ENCODE measurements around the gene SCMH1.

The SCMH1 gene

DNA sequence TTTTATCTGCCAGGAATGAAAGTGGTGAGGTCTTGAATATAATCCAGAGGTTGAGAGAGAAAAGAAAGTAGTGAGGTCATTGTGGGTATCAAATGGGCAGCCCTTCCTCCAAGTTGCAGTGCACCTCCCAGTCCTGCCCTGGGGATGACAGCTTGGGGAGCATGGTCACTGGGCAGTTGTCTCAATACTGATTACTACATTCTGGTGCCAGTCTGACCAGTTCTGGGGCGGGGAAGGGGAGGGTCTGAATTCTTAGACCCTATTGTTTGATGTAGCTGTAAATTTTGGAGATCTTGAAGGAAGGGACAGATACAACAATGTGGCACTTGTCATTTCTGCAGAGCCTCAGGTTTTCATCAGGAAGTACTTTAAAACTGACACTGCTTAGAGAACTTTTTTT lies 231.8 kb downstream of the SCMH1 start:
- in situ Hi-C loops (cut with MboI; ENCODE audit: low sequenced_read_pairs) = no loop called here

DNA sequence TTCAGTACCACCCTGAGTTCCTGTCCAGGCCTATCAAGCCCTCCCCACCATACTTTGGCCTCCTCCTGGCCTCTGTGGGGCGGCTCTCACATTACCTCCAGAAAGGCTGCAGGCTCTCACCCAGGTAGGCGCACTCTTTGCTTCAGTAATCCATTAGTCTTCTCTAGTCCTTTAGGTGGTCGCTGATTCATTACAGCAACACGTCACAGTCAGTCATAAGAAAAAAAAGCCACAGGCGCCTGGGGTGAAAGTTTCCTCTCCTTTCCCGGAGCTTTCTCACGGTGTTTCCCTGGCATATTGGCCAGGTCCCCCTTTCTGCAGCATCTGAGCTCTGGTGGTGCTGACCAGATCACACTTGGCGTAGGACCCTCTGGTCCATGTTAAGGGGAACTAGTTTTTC lies 232.6 kb downstream of the SCMH1 start:
- in situ Hi-C loops (cut with MboI; ENCODE audit: low sequenced_read_pairs) = no loop called here

DNA sequence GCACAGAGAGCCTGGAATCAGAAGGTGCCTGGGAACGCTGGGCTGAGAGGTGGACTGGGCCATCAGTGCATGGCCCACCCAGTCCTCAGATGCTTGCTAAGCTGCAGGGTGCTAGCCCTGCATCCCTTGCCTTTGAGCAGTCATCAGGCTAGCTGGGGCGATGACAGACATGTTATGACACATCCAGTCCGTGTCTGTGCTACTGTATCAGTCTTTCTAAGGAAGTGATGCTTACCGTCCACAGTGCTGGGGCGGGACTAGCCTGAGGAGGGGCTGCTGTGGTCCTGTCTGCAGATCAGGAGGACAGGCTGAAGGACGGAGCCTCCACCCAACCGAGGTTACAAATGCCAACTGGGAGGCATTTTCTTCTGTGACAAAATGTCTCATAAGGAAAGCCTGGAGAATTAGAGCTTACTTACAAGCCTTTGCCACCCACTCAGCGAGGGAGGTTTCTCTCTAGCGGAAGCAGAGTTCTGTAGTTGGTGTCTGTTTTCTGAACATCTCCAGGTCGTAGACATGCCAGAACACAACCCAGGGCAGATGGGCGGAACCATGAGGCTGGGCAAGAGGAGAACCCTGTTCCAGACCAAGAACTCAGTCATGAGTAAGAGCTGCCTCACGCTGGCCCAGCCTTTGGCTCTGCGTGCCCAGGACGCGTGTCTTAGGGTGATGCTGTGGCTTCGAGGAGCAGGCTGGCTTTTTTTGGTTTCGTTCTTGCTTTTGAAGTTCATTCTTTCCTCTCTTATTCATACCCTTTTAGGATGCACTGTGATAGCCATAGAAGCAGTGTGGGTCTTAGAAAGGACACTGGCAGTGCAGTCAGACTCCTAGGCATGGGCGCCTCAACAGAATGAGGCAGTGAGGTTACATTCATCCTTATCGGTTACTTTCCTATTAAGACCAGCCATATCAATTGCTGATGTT lies 234.9 kb downstream of the SCMH1 start:
- in situ Hi-C loops (cut with MboI; ENCODE audit: low sequenced_read_pairs) = no loop called here

DNA sequence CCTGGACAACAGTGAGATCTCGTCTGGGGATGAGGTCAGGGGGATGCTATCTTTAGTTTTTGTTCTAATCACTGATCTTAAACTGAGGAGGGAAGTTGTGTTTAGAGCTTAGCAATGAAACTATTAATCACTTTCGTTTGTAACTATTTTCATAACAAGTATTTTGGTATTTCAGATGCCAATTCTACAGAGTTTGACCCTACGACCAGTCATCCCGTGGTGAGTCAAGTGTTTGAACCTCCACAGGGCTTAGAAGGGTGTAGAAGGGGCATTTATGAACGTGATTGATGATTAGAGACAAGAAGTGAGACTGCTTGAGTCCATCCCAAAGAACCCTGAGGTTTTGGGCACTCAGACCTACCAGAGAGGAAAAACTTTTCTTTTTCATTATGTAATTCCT lies 236.2 kb downstream of the SCMH1 start:
- in situ Hi-C loops (cut with MboI; ENCODE audit: low sequenced_read_pairs) = no loop called here

DNA sequence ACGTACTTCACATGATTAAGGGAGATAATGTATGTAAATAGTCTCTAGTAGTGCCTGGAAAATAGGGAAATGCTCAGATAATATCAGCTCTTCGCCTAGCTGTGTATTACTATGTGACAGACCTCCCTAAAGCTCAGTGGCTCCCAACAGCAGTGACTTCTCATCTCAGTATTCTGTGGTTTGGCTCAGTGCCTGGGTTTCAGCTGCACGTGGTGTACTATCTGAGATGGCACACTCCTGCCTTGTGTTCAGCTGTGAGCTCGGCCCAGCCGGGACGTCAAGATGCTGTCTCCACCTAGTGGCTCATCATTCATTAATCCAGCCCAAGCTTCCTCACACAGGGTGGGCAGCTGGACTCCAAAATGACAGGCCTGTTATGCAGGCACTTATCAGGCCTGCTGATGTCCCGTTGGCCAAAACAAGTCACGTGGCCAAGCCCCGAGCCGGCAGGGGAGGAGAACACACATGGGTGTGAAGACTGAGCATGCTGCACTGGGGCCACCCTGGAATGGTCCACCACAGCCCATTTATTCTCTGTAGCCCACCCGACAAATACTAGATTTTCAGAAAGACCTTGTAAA lies 238.4 kb downstream of the SCMH1 start:
- in situ Hi-C loops (cut with MboI; ENCODE audit: low sequenced_read_pairs) = no loop called here

DNA sequence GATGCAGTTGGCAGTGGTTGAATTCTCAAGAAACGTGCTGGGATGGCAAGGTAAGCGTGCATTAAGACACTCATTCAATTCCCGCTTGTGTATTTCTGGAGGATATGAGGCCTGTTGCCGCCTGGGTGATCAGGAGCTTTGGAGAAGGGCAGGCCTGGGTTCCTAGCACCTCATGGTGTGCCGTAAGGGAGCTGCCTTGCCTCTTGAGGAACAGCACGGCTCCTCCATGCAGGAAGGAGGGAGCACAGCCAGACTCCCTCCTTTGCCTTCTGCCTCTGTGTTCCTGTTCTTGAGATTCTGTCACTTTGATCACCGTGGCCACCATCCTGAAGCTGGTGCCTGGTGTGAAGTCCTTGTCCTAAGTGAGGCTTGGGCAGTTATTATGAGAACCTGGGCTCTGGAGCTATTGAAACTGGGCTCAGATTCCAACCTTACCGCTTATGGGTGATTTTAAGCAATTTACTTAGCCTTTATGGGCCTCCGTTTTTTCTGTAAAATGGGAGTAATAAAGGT lies 238.9 kb downstream of the SCMH1 start:
- in situ Hi-C loops (cut with MboI; ENCODE audit: low sequenced_read_pairs) = no loop called here

DNA sequence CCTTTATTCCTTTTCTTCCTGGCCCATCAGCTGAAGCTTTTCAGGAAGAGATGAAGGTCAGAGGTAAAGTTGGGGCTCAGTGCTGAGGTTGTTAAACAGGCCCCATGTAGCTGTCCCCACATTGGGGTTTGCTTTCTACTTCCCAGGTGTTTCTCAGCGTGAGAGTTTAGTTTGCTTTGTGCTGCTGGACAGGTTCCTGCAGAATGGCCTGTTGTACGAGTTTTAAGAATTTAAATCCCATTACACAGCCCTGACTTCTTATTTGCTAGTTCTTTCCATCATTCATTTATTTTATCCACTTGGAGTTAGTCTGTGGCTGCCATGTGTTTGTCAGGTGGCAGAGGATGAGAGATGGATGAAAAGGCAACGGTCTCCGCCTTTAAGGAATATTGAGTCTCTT lies 243.4 kb downstream of the SCMH1 start:
- in situ Hi-C loops (cut with MboI; ENCODE audit: low sequenced_read_pairs) = no loop called here

DNA sequence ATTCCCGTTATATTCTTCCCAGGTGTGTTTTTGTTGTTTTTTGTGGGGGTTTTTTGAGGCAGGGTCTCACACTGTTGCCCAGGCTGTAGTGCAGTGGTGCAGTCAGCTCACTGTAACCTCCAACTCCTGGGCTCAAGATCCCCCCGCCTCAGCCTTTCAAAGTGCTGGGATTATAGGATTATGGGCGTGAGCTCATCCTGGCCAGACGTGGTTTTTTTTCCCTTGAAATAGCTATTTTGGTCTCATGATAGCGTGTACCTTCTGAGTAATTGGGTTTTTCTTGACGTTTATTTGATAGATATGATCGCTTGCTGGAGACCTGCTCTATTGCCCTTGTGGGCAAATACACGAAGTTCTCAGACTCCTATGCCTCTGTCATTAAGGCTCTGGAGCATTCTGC lies 245.0 kb downstream of the SCMH1 start:
- in situ Hi-C loops (cut with MboI; ENCODE audit: low sequenced_read_pairs) = no loop called here

DNA sequence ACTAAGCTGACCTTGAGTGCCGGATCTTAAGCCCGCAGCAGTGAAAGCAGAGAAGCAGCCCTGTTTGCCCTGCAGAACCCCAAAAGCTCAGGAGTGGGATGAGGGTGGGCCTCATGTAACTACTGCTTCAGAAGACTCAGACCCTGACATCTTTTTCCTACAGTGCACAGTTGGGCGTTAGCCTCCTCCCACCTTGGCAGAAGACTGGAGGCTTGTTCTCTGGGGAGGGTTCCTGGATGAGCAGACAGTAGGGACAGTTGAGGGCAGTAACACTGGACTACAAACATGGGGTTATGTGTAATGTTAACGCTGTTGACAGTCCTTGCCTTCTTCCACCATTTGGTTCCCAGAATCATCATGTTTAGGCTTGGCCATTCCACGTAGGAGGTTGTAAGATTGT lies 253.0 kb downstream of the SCMH1 start:
- in situ Hi-C loops (cut with MboI; ENCODE audit: low sequenced_read_pairs) = no loop called here

DNA sequence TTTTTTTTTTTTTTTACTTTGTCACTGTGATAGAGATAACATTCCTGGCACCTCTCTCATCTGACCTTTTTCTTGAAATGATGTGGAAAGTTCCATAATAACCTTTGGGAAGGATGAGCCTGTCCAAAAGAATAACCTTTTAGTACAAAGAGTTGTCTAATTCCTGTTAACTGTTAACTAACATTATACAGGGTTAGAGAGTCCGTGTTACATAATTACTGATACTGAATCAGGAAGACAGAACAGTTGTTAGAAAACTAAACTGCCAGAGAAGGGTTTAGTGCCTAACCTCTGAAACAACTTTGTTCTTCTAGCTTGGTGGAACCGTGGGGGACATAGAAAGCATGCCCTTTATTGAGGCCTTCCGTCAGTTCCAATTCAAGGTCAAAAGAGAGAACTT lies 253.8 kb downstream of the SCMH1 start:
- in situ Hi-C loops (cut with MboI; ENCODE audit: low sequenced_read_pairs) = no loop called here

DNA sequence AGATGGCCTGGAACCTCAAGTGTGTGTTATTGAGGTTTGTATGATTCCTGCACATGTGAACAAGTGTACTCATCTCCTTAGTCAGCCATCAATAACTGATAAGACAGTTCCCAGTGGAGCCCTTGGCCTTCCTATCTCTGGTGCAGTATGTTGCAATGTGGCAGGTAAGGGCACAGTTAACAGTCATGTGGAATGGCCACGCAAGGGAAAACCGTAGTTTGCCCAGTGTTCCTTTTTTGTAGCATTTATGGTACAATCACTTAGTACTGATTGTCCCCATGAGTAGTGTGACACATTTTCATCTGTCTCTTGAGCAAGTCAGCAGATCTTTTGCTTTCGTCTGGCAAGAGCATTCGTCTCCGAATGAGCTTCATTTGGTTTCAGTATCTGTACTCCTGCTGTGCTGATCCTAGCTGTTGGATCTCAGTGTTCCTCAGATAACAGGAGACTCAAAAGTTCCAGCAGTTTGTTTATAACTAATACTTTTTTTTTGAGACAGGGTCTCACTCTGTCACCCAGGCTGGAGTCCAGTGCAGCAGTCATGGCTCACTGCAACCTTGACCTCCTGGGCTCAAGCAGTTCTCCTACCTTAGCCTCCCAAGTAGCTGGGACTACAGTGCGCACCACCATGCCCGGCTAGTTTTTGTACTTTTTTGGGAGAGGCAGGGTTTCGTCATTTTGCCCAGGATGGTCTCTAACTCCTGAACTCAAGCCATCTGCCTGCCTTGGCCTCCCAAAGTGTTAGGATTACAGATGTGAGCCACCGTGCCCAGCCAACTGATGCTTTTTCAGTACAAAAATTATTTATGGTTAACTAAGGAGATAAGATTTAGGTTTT lies 254.4 kb downstream of the SCMH1 start:
- in situ Hi-C loops (cut with MboI; ENCODE audit: low sequenced_read_pairs) = no loop called here

DNA sequence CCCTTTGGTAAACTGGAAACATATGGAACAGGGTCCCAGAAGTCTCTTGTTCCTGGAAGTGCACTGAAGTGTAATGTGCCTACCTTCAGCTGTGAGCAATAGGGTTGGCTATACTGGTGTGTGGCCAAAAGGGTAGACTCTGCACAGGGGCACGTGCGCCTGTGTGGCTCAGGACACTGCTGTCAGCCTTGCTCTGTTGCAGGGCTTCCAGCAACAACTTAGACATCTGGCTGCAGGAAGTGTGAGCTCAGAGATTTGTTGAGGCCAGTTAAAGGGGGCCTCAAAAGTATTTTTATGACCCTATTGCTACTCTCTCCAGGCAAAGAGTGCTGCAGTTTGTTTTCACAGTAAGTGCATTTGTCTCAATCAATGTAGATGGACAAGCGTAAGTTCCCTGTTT lies 255.2 kb downstream of the SCMH1 start:
- in situ Hi-C loops (cut with MboI; ENCODE audit: low sequenced_read_pairs) = no loop called here

DNA sequence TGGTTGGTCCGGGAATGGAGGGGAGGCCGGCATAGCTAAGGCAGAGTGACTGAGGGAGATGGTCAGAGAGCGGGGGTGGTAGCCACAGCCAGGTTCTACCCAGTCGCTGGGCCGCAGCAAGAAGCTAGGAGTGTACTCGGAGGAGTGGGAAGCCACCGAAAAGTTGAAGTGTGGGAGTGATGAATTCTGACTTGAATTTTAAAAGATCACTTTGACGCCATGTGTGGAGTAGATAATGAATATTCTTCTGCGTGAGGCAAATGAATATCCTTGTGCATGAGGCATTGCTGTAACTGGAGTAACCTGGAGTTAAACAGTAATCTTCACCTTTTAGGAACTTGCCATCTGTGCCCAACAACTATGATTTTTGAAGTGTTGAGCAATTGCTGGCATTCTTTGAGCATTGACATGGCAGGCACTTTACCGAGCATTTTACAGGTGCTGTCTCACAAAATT lies 255.8 kb downstream of the SCMH1 start:
- in situ Hi-C loops (cut with MboI; ENCODE audit: low sequenced_read_pairs) = no loop called here

DNA sequence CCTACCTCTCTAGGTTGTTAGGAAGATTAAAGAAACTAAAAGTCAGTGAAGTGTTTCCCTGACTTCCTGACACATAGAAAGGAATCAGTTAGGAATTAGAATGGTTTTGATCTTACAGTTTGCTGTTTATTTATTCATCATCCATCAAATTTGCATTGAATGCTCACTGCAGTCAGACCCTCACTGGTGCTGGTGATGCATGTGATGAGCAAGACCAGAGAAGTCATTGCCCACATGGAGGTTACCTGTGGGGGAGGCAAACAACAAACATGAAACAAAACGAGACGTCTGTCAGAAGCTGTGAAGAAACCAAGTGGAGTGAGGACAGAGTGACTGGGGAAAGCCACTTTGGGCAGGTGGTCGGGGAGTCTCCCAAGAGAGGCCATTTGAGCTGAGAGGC lies 256.2 kb downstream of the SCMH1 start:
- in situ Hi-C loops (cut with MboI; ENCODE audit: low sequenced_read_pairs) = no loop called here

DNA sequence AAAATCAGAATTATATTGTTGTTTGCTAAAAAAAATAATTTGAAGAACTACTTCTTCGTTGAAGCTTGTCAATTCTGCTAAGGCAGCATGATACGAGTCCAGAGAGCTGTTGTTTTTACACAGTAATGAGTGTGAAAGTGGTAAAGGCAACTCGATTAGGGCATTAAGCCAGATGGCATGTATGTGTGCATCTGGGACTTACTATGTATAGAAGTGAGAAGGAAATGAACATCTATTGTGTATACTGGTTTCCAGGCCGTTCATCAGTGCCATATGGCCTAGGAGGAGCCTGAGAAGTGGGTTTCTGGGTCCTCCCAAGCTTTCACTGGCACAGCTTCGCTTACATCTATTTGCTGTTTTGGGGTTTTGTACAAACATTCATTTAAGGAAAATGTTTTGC lies 256.9 kb downstream of the SCMH1 start:
- in situ Hi-C loops (cut with MboI; ENCODE audit: low sequenced_read_pairs) = no loop called here

DNA sequence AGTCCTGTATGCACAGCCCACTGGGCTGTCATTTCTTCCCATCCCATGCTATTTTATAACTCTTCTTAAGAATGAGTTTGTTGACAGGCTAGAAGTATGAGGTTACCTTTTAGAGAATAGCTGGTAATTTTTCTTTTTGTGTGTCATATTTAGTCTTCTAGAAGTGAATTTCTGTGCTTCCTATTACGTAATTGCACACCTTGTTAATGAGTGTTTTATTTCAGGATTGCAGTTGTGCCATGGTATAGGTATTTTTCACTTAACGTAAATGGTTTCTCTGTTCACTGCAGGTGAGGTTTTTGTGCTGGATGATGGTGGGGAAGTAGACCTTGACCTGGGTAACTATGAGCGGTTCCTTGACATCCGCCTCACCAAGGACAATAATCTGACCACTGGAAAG lies 257.6 kb downstream of the SCMH1 start:
- in situ Hi-C loops (cut with MboI; ENCODE audit: low sequenced_read_pairs) = no loop called here

DNA sequence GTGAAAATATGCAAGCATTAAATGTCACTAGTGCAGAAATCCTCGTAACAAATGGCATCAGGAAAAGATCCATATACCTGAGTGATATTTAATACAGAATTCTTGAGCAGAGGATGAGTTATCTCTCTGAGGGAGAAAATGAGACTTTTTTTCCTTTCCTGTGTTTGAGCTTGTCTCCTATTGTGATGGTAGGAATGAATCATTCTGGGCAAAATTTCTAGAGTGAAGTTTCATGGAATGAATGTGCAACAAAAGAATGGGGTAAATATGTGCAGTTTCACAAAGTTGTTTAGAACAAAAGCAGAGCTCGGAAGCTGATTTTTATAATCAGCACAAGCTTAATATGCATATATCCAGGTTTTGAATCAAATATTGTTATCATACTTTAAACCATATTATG lies 258.0 kb downstream of the SCMH1 start:
- in situ Hi-C loops (cut with MboI; ENCODE audit: low sequenced_read_pairs) = no loop called here

DNA sequence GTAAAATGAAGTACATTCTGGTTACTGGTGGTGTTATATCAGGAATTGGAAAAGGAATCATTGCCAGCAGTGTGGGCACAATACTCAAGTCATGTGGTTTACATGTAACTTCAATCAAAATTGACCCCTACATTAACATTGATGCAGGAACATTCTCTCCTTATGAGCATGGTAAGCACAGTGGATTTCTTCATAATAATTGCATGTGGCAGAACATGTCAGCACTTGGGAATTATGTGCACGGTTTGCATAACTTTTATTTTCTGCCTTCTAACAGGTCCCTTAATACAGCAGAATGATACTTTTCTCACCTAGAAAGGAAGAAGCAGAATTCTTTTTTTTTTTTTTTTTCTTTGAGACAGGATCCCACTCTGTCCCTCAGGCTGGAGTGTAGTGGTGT lies 258.8 kb downstream of the SCMH1 start:
- in situ Hi-C loops (cut with MboI; ENCODE audit: low sequenced_read_pairs) = no loop called here

DNA sequence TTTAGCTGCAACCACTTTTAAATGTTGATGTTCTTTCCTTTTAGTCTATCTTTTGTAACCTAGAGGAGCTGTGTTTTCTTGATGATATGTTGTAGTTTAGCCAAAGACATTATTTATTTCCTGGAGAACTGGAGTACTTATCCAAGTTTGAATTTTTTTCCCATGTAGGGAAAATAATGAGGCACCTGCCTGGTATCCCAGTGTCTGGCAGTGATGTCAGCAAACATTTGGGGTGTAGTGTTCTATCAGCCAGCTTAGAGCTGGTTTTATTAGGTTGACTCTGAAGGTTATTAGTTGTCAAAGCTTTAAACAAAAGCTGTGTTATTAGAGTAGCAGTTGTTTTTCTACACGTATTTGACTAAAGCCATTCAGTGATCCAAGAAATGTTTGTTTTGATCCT lies 259.4 kb downstream of the SCMH1 start:
- in situ Hi-C loops (cut with MboI; ENCODE audit: low sequenced_read_pairs) = no loop called here

DNA sequence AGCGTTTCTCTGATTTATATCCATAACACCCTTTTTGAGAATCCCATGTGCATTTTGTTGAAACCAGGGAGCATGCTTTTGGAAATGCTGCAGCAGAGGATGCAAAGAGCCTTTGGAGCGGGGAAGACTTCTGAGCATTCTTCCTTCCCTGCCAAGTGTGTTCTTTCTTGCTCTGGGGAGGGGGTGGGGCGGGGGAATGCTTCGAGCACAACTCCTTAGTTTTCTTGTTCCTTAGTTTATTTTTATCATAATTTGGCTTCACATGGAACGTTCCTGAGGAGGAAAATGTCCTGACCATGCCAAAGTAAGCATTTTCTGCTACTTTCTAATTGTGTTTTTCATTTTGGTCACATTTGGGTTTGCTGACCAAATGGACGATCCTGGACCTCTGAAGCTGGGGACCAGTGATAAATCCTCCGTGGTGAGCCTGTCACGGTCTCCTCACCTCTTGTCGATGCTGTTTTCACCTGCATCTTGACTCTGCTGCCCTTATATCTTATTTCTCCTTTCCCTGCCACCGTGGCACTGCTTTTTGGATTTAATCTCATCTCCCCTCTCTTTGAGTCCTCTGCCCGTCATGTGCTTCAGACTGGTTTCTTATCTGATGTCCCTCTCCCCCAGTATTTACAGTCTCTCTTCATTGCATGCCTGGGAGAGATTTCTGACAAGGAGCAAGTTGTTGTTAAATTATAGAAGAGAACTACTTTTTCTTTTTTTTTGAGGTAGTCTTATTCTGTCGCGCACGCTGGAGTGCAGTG lies 260.2 kb downstream of the SCMH1 start:
- in situ Hi-C loops (cut with MboI; ENCODE audit: low sequenced_read_pairs) = no loop called here

Data from HL-60/S4 treated with retinoic acid at 250 ng/mL for 4 days and 3 days (cell line).